Coronary artery (tissue), 2 donors: ENCODE results near the gene TBC1D9.
"Not testable (repeated sequence)": the region's sequence is repeated elsewhere in the genome, so short reads cannot be mapped to it uniquely, and the experiment has no call there.

Source experiments
- DNase-seq: peaks from one replicate; pipeline ENCODE4 v3.0.0-alpha.2; 2017; ENCODE audit warnings: low spot score
- H3K27ac ChIP-seq, 2 donors: fragments of 200-600 bp; sonication (generic); one replicate each; pipeline ENCODE4 v1.5.1; 2016 to 2019
- H3K4me3 ChIP-seq: fragments of 200-600 bp; sonication (generic); 2 replicates; pipeline ENCODE4 v1.5.1; 2016; ENCODE audit warnings: mild to moderate bottlenecking, moderate library complexity
- TF ChIP-seq, protein P1 (sequence below): fragments of 200-600 bp; sonication (generic); IDR thresholded peaks from one replicate; pipeline ENCODE4 v1.5.1; 2019; ENCODE audit warnings: antibody characterized with exemption

TBC1D9 gene

DNA sequence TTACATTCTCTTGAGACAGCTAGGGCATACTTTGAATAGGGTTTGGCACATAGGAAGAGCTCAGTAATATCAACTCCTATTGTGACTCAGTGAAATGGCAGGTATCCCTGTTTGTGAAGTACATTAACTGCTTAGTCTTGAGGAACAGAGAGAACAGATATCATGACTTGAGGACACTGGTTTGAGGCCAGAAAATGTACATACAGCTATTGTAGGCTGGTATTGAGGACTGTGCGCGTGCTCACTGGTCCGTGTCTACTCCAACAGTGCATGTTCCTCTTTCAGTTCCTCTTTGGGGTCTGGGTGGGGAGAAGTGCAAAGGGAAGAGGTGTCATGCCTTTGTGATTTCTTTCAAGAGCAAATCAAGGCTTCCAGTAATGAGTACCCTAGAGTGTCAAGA, 34.6 kb upstream of the TBC1D9 start:
- Histone ChIP-seq H3K4me3 (no peak overlapping the region), H3K27ac (peak overlapping the region in 1 of 2 donors; percentile 65)
- DNase-seq: no peak
- TF ChIP-seq, protein P1, sequence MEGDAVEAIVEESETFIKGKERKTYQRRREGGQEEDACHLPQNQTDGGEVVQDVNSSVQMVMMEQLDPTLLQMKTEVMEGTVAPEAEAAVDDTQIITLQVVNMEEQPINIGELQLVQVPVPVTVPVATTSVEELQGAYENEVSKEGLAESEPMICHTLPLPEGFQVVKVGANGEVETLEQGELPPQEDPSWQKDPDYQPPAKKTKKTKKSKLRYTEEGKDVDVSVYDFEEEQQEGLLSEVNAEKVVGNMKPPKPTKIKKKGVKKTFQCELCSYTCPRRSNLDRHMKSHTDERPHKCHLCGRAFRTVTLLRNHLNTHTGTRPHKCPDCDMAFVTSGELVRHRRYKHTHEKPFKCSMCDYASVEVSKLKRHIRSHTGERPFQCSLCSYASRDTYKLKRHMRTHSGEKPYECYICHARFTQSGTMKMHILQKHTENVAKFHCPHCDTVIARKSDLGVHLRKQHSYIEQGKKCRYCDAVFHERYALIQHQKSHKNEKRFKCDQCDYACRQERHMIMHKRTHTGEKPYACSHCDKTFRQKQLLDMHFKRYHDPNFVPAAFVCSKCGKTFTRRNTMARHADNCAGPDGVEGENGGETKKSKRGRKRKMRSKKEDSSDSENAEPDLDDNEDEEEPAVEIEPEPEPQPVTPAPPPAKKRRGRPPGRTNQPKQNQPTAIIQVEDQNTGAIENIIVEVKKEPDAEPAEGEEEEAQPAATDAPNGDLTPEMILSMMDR: no peak

DNA sequence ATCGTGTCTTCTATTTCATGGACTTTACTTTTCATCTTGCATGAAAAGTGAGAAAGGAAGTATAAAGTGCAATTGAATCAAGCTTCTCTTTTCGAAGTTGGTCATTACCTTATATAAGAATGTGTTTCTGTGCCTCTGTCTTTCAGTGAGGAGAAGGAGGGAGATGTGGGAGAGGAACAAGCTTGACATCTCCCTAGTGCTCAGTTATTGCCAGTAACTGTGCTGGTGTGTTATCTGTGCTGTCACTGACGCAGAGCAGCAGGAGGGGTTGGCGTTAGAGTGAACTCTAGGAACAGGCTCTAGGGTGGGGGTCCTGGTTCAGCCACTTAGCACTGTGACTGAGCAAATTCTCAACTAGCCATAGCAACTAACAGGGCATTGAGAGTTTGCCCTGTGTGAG, 34.0 kb upstream of the TBC1D9 start:
- Histone ChIP-seq H3K4me3 (no peak overlapping the region), H3K27ac (peak overlapping the region in 1 of 2 donors; percentile 65)
- TF ChIP-seq, protein P1: no peak
- no peak for DNase-seq

DNA sequence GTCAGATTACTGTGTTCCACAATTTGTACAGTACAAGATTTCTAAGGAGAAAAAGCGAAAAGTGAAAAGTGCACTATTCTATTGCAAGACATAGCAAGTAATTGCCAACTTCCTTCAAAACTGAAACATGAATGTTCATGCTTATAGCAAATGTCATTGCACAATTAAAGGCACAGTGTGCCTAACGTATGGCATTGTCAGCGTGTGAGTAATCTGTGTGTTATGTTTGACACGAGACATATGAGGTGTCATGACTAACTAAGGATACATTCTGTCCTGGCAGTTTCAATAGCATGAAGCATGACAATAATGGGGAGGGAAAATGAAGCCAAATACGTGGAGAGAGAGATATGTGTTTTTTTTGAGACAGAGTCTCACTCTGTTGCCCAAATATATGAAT, 33.6 kb upstream of the TBC1D9 start:
- DNase-seq: no peak
- no peak overlapping the region for H3K27ac ChIP-seq
- TF ChIP-seq, protein P1: no peak
- no peak overlapping the region for H3K4me3 ChIP-seq

DNA sequence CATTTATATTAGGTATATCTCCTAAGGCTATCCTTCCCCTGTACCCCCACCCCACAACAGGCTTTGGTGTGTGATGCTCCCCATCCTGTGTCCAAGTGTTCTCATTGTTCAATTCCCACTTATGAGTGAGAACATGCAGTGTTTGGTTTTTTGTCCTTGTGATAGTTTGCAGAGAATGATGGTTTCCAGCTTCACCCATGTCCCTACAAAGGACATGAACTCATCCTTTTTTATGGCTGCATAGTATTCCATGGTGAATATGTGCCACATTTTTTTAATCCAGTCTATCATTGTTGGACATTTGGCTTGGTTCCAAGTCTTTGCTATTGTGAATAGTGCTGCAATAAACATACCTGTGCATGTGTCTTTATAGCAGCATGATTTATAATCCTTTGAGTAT, 26.6 kb upstream of the TBC1D9 start:
- not testable (repeated sequence) for H3K4me3 ChIP-seq, H3K27ac ChIP-seq, DNase-seq

DNA sequence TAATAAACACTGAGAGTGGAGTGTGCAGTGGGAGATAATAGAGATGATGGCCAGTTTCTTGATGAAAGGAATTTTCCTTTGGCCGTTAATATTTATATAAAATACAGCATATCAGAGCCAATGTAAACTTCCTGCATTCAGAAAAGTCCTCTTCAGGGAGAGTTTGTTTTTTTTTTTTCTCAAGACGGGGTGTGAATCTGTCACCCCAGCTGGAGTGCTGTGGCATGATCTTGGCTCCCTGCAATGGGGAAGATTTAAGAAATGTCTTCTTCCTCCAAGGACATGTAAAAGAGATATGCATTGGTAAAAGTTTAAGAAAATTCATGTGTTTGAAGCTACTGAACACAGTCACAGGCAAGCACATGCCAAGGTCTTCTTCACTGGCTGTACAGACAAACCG, 25.4 kb upstream of the TBC1D9 start:
- no peak overlapping the region for H3K4me3 ChIP-seq
- TF ChIP-seq, protein P1: no peak
- H3K27ac ChIP-seq: no peak overlapping the region
- DNase-seq: no peak

DNA sequence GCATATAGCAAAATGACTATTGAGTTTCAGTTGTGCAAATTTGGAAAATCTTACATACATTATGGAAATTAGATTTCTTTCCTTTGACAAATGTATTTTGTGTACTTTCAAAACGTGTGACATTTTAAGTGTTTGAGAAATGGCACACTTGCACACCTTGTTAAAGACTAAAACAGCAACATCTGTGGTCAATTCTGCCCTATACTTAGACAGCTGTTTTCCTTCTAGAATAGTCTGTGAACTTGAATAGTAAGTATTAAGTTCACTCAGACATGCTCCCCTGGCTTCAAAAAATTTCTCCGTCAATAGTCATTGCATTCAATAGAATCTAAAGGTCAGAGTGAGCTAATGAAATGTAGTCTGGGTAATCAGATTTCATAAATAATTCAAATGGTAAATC, 21.7 kb upstream of the TBC1D9 start:
- TF ChIP-seq, protein P1: no peak
- Histone ChIP-seq H3K27ac (no peak overlapping the region), H3K4me3 (no peak overlapping the region)
- no peak for DNase-seq

DNA sequence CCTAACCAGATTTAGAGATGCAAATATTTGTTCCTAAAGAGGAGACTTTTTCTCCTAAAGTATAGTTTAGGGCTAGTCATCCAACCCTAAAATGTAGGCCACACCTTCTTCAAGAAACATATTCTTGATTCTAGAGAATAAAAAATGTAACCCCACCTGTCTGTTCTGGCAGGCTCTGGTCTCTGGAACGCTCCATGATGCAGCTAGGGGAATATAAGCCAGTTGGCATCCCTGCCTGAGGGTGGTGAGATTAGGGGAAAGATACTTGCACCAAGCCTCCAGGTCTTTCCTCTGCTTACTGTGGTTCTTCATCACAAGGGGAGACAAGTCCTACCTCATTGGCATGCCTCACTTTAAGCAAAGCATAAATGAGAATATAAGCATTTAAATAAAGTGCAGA, 21.2 kb upstream of the TBC1D9 start:
- Histone ChIP-seq H3K4me3 (no peak overlapping the region), H3K27ac (no peak overlapping the region)
- DNase-seq: no peak
- TF ChIP-seq, protein P1: no peak

DNA sequence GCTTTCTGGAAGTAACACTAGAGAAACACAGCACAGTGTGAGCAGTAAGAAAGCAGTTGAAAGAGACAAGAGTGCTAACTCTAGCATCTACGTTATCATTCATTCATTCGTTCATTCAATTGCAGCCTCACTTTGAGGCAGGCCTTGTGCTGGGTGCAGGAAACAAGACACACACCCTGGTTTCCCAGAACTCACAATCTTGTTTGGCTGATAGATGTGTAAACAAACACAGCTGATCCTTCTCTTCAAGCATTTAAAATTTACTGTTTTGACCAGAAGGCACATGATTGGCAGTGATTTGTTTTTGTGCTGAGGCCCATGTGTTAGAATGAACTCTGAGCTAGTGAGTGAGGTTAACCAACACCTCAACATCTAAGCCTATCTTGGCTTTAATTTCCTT, 20.4 kb upstream of the TBC1D9 start:
- Histone ChIP-seq H3K27ac (no peak overlapping the region), H3K4me3 (no peak overlapping the region)
- DNase-seq: no peak
- TF ChIP-seq, protein P1: no peak
